A673 (cell line): ENCODE measurements around the gene PNN.

Experiments
- EZH2 ChIP-seq: fragments of 200-600 bp; sonication (generic); IDR thresholded peaks from 2 replicates; pipeline ENCODE4 v1.6.1; 2017; ENCODE audit warnings: borderline replicate concordance, low read depth, mild to moderate bottlenecking, mixed read lengths, antibody characterized with exemption, low read length; ENCODE audit not compliant: poor library complexity, severe bottlenecking
- TF ChIP-seq, protein P1 (sequence below): fragments of 300-800, 200-600 bp; sonication (generic); conservative IDR thresholded peaks from 2 replicates; pipeline ENCODE4 v1.5.1; 2017; ENCODE audit warnings: low read depth, mild to moderate bottlenecking, antibody characterized with exemption, low read length, moderate library complexity, mixed read lengths

- no peak for TF ChIP-seq EZH2
- TF ChIP-seq, protein P1, sequence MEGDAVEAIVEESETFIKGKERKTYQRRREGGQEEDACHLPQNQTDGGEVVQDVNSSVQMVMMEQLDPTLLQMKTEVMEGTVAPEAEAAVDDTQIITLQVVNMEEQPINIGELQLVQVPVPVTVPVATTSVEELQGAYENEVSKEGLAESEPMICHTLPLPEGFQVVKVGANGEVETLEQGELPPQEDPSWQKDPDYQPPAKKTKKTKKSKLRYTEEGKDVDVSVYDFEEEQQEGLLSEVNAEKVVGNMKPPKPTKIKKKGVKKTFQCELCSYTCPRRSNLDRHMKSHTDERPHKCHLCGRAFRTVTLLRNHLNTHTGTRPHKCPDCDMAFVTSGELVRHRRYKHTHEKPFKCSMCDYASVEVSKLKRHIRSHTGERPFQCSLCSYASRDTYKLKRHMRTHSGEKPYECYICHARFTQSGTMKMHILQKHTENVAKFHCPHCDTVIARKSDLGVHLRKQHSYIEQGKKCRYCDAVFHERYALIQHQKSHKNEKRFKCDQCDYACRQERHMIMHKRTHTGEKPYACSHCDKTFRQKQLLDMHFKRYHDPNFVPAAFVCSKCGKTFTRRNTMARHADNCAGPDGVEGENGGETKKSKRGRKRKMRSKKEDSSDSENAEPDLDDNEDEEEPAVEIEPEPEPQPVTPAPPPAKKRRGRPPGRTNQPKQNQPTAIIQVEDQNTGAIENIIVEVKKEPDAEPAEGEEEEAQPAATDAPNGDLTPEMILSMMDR, result no peak
Measured at GRCh38 chr14:39185256-39186049, 10.4 kb downstream of the PNN start.
